Measurements from ENCODE around the gene NUDT3.
"Not testable (repeated sequence)": the region's sequence is repeated elsewhere in the genome, so short reads cannot be mapped to it uniquely, and the experiment has no call there.

Gene NUDT3

DNA sequence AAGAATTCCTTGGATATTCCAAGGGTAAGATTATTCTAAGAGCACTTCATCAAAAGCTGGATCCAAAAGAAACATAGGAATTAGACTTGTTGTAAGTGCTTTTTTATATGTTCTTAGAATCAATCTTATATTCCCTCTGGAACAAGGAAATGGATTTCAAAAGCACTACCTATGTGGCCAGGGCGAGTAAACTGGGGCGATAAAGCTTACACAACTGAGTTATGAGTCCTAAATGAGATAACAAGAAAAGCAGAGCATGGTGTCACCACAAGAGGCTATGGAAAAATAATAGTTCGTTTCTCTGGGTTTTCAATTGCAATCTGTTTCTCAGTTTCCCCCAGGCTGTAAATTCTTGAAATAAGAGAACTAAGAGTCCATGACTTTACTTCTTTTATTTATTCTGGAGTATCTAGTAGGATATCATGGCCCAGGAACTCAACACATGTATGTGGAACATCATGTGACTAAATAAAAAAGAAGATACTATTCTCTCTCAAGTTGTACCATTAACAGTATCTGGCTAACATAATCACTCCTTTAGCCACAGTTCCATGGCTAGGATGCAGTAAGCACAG lies 51.5 kb downstream of the NUDT3 start:
- DNase-seq, result no peak

DNA sequence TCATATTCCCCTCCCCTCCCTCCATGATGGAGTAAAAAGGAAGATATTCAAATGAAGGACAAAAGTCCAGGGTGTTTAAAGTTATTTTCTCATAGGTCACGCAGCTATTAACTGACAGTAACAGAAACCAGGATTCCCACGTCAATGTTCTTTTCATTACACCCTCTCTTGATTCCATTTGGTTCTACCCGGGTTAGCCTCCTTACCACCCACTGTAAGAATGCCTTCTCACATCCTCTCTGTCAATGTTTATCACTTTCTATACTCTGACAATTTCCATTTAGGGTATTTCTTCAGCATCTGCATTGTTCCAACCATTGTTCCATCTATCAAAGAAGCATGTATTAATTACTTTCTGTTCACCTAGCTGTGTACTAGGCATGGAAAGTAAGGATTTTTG lies 52.1 kb downstream of the NUDT3 start:
- no peak for DNase-seq

DNA sequence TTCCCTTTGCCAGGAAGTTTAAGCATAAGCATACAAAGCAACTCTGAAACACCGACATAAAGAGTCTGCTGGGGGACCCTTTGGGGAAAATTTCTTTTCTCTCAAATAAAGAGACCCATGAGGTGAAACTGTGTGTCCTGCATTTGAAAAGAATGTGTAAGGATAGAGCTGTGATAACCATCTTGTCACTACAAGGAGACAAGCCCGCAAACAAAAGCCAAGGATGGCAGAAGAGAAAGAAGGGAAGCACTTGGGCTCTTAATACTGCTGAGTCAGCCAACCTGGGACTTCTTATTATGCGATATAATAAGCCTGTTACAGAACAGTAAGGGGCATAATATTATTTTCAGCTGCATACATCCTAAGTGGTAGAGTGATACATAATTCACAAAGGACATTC lies 52.5 kb downstream of the NUDT3 start:
- DNase-seq, result no peak

DNA sequence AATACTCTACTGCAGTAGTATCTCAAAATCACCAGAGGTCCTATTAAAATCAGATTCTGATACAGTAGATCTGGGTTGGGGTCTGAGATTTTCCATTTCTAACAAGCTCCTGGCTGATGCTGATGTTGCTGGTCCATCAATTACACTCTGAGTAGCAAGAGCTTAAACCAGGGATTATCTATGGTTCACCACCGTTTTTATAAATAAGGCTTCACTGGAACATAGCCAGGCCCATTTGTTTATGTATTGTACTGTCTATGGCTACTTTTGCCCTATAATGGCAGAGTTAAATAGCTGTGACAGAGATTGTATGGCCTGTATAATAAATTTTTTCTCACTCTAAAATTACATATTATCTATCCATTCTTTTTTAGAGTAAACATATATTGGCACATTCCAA lies 53.0 kb downstream of the NUDT3 start:
- no peak for DNase-seq

DNA sequence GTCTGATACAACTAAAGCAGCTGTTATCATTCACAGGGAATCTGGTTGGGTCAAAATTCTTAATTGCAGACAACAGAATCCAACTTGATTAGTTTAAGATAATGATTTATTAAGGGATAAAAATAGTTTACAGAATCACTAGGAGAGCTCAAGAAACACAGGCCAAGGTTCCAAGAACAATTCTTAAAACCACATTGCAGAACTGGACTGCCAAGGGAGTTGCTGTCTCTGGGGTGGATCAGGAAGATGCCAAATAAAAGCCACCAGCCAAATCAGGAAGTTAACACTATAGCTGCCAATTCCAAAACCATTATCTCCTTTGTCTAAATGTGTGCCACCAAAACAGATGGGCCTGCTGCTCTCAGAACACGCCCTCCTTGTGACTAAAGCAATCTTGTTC lies 53.7 kb downstream of the NUDT3 start:
- no peak for DNase-seq

DNA sequence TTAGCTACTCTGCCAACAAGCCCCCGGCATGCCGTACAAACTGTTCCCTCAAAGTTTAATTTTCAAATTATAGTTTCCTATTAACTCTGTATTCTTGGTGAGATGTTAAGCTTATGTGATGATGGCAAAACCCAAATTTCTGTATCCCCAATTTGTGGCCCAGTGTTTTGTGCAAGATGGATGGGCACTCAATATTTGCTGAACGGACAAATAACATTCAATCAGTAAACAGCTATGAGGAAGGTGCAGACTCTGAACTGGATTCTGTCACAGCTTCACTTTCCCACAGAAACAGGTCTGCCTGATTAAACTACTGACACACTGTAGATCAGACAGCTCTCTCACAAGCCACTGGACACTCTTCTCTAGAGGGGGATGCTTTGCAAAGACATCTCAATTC lies 54.1 kb downstream of the NUDT3 start:
- no peak for DNase-seq

DNA sequence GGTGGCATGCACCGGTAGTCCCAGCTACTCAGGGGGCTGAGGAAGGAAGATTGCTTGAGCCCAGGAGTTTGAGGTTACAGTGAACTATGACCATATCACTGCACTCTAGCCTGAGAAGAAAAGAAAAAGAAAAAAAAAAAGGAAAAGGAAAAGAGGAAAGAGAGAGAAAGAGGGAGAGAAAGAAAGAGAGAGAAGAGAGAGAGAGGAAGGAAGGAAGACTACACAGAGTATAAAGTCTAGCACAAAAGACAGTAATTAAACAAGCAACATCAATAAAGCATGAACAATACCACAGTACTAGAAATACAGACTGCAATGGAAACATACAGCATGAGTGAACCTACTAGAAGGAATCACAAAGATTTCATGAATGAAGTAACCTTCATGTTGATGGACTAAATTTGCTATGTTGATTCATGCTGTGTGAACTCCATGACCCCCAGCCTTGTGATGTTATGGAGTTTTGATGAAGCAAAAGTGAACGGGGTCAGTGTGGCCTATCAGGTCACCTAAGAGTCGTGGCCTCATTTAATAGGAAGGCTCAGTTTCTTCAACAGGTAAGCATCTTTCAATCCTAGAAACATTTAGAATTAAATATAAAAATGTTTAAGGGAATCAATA lies 57.6 kb downstream of the NUDT3 start:
- no peak for DNase-seq

DNA sequence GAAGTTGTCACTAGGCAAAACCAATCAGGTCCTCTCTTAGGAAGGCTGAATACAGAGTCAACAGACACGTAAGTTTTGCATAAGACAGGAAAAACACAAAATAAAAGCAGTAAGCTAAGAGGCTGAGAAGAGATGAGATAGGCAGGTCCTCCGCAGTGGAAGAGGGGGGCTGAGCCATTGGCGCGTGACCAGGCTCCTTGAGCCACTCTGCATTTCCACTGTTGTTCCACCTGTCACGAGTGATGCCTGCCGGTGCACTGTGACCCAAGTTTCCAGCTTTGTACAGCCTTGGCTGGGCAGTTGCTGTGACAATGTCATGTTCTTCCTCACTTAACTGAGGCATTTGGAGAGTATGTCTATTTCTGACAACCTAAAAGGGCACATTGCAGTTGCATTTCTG lies 58.6 kb downstream of the NUDT3 start:
- DNase-seq, result no peak

DNA sequence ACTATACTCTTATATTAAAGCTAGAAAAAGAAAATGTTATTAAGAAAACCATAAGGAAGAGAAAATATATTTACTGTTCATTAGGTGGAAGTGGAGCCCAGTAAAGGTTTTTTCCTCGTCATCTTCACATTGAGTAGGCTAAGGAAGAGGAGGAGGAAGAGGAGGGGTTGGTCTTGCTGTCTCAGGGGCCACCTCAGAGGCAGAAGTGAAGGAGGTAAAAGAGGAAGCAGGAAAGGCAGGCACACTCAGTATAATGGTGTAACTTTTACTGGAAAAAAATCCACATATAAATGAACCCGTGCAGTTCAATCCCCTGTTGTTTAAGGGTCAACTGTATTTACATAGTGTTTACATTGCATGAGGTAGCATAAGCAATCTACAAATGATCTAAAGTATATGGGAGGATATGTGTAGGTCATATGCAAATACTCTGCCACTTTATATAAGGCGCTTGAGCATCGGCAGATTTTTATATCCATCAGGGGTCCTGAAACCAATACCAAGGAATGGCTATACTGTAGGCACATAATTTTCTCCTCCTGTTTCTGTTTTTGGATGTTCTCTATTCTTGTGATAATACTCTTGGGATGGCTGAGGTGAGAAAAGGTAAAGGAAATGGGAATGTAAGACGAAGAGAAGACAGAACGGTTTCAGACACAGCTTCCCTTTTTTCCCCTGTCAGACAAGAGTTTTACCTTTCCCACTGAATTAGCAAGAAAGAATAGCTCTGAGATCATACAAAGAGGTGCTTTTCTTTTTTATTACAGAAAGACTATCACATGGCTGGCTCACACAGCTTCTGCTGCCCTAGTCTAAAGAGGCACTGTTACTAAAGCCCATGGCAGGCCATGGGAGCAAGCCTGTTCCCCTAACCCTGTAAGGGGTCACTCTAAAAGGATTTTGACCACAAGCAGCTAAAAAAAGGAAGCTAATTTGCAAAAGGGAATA lies 59.9 kb downstream of the NUDT3 start:
- no peak for DNase-seq

DNA sequence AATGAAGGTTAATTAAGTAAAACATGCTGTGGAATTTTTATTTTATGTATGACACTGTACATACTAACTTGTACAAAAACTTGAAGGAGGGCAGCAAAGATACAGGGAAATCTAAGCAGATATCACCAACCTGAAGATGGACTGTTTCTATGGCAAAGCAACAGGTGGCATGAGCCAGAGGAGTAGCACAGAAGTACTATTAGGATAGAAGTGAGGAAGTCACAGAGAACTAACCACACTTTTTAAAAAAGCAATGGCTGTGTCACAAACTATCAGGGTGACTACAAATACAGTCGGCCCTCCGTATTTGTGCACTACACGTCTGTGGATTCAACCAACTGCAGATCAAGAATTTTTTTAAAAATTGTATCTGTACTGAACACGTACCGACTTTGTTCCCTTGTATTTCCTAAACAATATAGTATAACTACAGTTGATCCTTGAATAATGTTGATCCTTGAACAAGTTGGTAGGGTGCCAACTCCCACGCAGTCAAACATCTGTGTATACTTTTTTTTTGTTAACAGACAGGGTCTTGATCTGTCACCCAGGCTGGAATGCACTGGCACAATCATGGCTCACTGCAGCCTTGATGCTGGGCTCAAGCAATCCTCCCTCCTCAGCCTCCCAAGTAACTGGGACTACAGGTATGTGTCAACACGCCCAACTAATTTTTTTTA lies 61.0 kb downstream of the NUDT3 start:
- DNase-seq, result no peak

DNA sequence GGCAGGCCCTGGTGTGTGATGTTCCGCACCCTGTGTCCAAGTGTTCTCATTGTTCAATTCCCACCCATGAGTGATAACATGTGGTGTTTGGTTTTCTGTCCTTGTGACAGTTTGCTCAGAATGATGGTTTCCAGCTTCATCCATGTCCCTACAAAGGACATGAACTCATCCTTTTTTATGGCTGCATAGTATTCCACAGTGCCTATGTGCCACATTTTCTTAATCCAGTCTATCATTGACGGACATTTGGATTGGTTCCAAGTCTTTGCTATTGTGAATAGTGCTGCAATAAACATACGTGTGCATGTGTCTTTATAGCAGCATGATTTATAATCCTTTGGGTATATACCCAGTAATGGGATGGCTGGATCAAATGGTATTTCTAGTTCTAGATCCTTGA lies 62.7 kb downstream of the NUDT3 start:
- not testable (repeated sequence) for DNase-seq

DNA sequence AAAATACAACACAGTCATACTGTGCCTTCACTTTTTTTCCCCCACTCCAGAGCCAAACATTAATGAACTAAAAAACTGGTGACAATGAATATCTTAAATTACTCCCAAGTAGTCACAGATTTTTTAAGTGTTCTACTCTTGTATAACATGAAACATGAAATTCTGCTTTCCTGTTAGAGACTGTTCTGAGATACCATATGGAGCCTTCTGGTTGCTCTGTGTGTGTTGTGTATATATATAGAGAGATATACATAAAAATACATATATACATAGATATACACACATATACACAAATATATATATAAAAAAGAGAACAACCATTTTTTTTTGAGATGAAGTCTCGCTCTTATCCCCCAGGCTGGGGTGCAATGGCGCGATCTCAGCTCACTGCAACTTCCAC lies 63.5 kb downstream of the NUDT3 start:
- DNase-seq, result no peak

DNA sequence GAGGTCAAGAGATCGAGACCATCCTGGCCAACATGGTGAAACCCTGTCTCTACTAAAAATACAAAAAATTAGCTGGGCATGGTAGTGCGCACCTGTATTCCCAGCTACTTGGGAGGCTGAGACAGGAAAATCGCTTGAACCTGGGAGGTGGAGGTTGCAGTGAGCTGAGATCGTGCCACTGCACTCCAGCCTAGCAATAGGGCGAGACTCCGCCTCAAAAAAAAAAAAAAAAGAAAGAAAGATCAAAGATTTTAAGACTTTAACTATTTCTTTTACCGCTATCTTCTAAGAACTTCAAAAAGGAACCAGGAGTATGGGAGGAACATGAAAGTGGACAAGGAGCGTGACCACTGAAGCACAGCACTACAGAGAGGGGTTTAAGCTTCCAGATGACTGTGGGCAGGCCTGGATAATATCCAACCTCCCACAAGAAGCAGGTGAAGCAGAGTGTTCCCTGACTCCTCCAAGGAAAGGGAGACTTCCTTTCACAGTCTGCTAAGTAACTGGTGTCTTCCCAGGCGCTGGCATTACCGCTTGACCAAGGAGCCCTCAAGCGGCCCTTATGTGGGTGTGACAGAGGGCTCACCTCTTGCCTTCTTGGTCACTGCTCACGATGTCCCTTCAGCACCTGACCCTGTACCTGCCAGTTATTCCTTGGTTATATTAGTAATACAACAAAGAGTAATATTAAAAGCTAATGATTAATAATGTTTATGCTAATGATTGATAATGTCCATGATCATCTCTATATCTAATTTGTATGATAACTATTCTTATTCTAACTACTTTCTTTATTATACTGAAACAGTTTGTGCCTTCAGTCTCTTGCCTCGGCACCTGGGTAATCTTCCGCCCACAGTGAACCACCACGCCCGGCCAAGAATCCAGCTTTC lies 64.9 kb downstream of the NUDT3 start:
- not testable (repeated sequence) for DNase-seq

DNA sequence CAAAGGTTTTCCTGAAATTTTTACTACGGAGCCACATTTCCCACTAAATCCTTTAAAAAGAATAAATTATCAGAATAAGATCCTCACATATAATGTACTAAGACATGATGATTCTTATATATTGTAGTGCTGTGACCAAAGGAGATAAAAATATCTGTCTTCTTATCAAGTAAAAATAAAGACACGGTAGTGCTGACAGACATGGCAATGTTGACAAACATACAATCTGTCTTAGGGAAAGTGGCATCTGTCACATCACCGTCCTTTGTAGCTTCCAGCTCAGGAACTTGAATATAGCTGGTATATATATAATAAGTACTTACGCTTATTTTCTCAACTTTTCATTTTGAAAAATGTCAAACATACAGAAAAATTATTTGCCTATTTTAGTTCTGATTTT lies 66.8 kb downstream of the NUDT3 start:
- no peak for DNase-seq

DNA sequence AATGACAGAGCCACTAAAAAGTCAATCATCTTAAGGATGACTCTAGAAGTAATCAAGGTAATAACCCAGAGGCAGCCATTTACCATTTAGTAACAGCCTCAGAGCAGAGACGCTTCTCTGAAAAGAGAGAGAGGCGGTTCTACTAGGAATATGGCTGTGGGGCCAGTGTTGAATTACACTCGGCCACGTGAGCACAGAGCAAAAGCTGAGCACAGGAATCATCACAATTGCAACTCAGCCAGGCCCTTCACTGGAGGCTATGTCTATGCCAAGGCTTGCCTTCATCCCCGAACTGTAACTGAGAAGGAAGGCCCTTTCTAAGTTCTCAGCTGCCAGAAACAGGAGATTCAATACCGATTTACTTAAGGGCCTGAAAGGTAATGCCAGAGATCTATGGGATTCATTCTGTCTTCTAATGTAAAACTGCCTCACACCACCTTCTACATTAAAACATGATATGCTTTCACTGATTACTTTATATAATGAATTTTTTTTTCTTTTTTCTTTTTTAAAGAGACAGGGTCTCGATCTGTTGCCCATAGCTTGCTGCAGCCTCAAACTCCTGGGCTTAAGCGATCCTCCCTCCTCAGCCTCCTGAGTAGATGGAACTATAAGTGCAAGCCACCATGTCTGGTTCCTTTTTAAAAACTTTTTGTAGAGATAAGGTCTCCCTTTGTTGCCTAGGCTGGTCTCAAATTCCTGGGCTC lies 67.6 kb downstream of the NUDT3 start:
- no peak for DNase-seq

DNA sequence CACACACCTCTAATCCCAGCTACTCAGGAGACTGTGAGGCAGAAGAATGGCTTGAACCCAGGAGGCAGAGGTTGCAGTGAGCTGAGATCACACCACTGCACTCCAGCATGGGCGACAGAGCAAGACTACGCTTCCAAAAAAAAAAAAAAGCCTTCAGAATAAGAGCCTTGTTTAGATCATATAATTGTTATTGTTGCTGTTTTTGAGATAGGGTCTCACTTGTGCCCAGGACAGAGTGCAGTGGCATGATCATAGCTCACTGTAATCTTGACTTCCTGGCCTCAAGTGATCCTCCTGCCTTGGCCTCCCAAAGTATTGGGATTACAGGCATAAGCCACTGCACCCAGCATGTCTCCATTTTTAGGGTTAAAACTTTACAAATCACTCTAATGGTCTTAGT lies 68.2 kb downstream of the NUDT3 start:
- not testable (repeated sequence) for DNase-seq

DNA sequence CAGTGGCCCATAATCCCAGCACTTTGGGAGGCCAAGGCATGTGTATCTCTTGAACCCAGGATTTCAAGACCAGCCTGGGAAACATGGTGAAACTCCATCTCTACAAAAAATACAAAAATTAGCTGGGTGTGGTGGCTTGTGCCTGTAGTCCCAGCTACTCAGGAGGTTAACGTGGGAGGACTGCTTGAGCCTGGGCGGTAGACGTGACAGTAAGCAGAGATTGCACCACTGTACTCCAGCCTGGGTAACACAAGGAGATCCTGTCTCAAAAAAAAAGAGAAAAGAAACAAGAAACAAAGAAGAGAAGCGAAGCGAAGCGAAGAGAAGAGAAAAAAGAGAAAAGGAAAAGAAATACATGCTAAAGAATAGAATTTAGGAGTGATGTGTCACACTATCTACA lies 69.2 kb downstream of the NUDT3 start:
- no peak for DNase-seq

DNA sequence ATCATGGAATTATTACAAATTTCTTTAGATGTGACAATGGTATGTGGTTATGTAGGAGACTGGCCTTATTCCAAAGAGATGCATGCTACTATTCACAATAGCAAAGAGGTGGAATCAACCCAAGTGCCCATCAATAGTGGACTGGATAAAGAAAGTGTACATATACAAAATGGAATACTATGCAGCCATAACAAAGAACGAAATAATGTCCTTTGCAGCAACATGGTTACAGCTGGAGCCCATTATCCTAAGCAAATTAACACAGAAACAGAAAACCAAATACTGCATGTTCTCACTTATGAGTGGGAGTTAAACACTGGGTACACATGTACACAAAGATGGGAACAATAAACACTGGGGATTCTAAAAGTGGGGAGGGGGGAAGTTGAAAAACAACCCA lies 69.7 kb downstream of the NUDT3 start:
- DNase-seq, result no peak

DNA sequence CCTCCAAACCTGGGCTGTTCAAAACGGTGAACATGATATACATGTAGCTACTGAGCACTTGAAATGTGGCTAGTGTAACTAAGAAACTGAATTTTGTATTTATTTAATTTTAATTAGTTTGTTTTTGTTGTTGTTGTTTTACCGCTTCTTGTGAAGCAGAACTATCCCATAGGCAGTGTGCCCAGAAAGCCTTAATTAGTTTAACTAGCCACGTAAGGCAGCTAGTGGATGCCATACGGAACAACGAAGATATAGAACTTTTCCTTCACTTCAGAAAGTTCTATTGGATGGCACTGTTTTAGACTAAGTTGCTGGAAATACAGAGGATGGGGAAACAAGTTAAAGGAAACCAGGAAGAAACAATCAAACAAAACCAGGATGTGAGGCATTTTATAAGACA lies 70.6 kb downstream of the NUDT3 start:
- DNase-seq, result no peak

DNA sequence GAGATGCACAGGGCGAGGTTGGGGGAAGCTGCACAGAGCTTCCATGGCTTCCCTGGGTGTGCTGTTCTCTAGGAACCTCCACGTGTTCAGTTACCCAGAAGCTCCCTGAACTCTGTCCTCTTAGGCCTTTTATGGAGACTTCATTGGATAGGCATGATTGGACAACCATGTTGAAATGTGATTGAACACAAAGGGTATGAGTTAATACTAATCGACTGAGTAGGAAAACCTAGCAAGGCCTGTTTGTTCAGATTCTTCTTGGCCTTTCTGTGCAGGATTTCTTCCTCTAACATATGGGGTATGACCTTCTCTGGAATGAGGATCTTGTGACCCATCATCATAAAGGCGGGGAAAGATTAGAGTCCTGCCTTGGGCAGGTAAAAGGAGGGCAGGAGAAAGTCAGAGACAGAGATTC lies 73.0 kb downstream of the NUDT3 start:
- no peak for DNase-seq

DNA sequence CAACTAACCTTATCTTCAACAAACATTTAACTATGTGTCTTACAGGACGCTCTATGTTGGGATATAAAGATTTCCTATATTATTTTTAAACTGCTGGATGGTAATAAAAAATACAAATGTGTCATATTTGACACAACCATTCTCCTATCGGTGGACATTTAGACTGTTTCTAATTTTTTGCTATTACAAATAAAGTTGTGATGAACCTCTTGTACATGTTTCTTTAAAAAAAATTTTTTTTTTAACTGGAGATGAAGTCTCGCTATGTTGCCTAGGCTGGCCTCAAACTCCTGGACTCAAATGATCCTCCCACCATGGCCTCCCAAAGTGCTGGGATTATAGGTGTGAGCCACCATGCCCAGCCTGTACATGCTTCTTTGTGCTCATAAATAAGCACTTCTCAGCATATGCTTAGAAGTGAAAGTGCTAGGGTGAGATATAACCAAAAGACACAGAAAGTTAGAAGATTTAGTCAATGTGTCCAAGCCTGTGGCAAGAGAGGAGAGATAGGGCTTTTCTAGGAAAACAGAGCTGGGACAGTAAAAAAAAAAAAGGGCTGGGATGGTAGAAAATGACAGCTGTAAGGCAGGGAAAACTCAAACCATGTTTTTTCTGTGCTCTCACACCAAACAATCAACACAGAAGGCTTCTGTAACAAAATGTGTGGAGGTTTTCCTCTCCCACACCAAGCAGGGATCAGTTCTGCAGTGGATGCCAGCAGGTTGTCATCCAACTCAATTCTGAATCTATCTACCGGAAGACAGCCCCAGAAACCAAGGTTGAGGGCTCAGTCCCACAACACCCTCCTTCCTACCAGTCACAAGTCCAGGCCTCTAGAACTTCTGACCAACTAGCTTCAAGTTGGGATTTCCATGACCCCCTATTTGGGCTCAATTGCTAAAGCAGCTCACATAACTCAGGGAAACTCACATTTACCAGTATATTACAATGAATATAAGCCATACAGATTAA lies 73.7 kb downstream of the NUDT3 start:
- DNase-seq, result no peak

Data from stimulated activated CD4-positive, alpha-beta T cell treated with anti-CD3 and anti-CD28 coated beads, Interleukin-1b, Interleukin-23, amount 100 ng/mL, for 48 hours (primary cell).